ENCODE results near the gene BCAR3.

Gene BCAR3

DNA sequence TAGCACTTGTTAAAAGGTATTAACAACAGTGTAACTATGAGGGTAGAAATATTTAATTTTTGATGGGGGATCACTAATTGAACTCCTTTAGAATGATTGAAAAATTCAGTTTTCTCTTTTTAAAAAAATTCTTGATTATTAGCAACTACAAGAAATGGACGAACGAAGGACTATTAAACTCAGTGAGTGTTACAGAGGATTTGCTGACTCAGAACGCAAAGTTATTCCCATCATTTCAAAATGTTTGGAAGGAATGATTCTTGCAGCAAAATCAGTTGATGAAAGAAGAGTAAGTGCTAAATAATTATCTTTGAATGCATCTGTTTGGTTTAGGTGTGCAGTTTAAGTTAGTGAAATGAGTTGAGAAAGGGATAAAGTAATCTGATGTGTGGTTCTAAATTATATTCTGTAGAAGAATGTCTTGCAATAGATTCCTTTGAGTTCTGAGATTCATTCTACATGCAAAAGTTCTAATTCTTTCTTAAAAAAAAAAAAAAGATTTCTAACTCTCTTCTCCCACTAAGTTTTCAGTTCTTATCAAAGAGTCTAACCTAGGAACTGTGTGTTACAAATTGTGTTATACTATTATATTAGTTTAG is 148.8 kb downstream of the BCAR3 start:
- DNase-seq: no peak

GRCh38 chr1:93531193-93531592 is 150.4 kb downstream of the BCAR3 start:
- no peak for DNase-seq

DNA sequence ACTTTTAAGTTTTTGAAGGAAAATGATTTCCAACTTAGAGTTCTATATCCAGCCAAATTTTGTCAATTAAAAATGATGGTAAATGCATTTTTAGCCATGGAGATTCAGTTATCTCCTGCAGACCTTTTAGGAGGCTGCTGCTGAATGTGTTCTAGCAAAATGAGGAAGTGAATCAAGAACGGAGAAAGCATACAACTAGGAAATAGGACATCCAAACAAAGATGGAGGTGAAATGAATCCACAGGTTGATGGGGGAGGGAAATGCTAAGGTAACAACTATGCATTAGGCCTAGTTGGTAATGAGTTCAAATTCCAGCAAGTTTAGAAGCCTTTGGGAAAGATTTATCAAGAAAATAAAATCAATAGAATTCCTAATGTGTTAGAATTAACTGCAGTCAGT is 153.2 kb downstream of the BCAR3 start:
- no peak for DNase-seq

DNA sequence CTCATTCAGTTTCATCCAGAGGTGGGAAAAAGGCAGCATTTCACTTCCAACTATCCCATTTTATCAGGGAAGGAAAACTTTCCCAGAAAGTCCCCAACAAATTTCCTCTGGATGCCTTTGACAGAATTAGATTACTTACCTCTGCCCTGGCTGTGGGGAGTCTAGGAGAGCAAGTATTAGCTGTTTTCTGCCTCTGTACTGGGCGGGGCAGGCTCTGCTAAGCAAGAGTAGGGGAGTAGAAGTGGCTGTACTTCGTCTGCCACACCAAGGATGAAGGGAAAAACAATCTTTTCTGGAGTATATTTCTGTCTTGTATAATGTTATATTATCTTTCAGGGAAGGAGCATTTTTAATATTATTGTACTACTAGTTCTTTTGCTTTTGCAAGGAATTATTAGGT is 155.2 kb downstream of the BCAR3 start:
- no peak for DNase-seq

DNA sequence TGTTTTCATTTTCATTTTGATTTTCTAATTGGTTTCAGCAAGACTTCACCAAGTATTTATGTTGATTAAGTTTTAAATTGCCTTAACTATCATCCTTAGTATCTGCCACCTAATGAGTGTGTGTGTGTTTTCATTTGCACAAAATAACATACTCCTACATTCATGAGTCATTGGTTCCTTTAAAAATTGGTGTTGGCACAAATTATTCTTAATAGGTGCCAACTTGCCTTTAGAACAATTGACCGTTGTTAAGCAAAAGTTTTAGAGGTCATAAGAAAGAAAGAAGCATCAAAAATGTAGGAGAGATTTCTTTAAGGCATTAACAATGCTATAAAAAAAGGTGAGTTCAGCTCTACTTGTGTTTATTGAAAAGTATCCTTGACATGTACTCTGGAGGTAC is 156.2 kb downstream of the BCAR3 start:
- no peak for DNase-seq

DNA sequence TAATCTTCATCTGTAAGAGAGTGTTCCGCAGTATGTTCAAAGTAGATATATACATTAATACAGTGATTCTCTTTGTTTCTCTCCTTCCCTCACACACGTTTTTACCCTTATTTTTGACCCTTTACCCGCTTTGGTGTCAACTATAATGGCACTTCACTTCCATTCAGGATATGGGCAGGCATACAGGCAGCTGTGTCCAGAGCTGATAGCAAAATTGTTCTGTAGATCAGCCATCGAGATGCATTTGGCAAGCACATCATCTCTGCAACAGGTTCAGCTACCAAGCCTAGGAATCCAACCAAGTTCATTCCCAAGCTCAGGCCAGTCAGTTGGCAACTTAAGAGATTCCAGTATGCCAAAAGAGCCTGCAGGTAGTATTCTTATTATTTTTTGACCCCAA is 158.9 kb downstream of the BCAR3 start:
- DNase-seq: no peak

DNA sequence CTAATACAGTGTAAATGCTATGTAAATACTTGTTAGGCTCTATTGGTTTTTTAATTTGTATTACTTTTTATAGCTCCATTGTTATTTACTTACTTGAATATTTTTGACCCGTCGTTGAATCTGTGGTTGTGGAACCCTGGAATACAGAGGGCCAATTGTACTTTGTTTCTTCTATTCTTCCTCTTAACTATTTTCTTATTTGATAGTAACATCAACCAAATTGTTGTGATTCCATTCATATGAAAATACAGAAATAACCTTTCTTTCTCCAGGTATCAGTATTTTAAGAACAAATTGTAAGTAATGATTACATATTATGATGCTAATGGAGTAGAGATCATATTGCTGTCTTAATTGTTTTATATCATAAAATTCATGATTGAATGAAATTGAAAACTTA is 160.0 kb downstream of the BCAR3 start:
- no peak for DNase-seq

- no peak for DNase-seq
Measured at GRCh38 chr1:93519199-93519829, 162.3 kb downstream of the BCAR3 start.

GRCh38 chr1:93518516-93518915 is 163.1 kb downstream of the BCAR3 start:
- DNase-seq: no peak

DNA sequence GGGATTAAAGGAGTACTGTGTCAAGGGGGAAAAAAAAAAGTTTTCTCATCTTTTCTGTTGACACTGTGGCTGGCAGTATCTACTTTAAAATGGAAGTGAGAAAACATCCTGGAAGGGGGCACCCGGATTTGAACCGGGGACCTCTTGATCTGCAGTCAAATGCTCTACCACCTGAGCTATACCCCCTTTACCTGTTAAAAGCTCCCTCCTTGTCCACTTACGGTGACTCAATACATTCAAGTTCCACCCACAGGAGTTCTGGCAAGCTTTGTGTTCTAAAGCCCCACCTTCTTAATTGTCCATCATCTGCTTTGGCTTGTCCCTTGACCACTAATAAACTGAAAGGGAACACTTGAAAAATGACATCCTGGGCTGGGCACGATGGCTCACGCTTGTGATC is 165.5 kb downstream of the BCAR3 start:
- DNase-seq: no peak

Measured in CD4-positive, alpha-beta T cell treated with Interleukin-4 for 4 hours (primary cell).